Neural progenitor cell (in vitro differentiated cells): ENCODE measurements around the gene MYO1F. TPM values are rescaled to one million over a fixed set of nuclear protein-coding genes. Genes with fewer than 3 reads are reported as not detected.

Source experiments
- DNase-seq: peaks from one replicate; pipeline ENCODE4 v3.0.0-alpha.2; 2016; ENCODE audit warnings: low spot score
- H2AFZ ChIP-seq: fragments of 200-600 bp; sonication (generic); replicated peaks from 2 replicates; pipeline ENCODE4 v1.6.1; 2016; ENCODE audit warnings: antibody characterized with exemption
- H3F3A ChIP-seq: fragments of 200-600 bp; sonication (generic); 2 replicates; pipeline ENCODE4 v1.6.1; 2016; ENCODE audit warnings: antibody characterized with exemption, low read depth
- H3K27ac ChIP-seq: fragments of 200-600 bp; sonication (generic); 2 replicates; pipeline ENCODE4 v1.5.1; 2016; ENCODE audit warnings: mild to moderate bottlenecking
- H3K27me3 ChIP-seq: fragments of 200-600 bp; sonication (generic); 2 replicates; pipeline ENCODE4 v1.6.1; 2016; ENCODE audit warnings: mild to moderate bottlenecking, moderate library complexity
- H3K36me3 ChIP-seq: fragments of 200-600 bp; sonication (generic); 2 replicates; pipeline ENCODE4 v1.5.1; 2016
- H3K4me1 ChIP-seq: fragments of 200-600 bp; sonication (generic); 2 replicates; pipeline ENCODE4 v1.6.1; 2016; ENCODE audit warnings: mixed run types
- H3K4me2 ChIP-seq: fragments of 200-600 bp; sonication (generic); 2 replicates; pipeline ENCODE4 v1.6.1; 2016
- H3K4me3 ChIP-seq: fragments of 200-600 bp; sonication (generic); 2 replicates; pipeline ENCODE4 v1.5.1; 2016
- H3K79me2 ChIP-seq: fragments of 200-600 bp; sonication (generic); 2 replicates; pipeline ENCODE4 v1.6.1; 2016; ENCODE audit warnings: low read depth
- H3K9ac ChIP-seq: fragments of 200-600 bp; sonication (generic); 2 replicates; pipeline ENCODE4 v1.6.1; 2016
- H3K9me3 ChIP-seq: fragments of 200-600 bp; sonication (generic); 2 replicates; pipeline ENCODE4 v1.5.1; 2016; ENCODE audit warnings: low read depth
- H4K20me1 ChIP-seq: fragments of 200-600 bp; sonication (generic); 2 replicates; pipeline ENCODE4 v1.6.1; 2016; ENCODE audit warnings: low read depth
- H3K27ac Mint-ChIP-seq: 3 replicates; pipeline ENCODE4 v1.8.0; 2021; ENCODE audit warnings: mixed read lengths
- H3K27me3 Mint-ChIP-seq: 2 replicates; pipeline ENCODE4 v1.8.0; 2022; ENCODE audit warnings: low read depth, mild to moderate bottlenecking, inconsistent platforms, moderate library complexity, mixed read lengths; ENCODE audit not compliant: insufficient read depth
- H3K36me3 Mint-ChIP-seq: 3 replicates; pipeline ENCODE4 v1.8.0; 2021; ENCODE audit warnings: mixed read lengths
- H3K4me1 Mint-ChIP-seq: 3 replicates; pipeline ENCODE4 v1.8.0; 2021; ENCODE audit warnings: mixed read lengths
- H3K4me3 Mint-ChIP-seq: 3 replicates; pipeline ENCODE4 v1.8.0; 2021; ENCODE audit warnings: mild to moderate bottlenecking, moderate library complexity, mixed read lengths
- H3K9me3 Mint-ChIP-seq: 3 replicates; pipeline ENCODE4 v1.8.0; 2020; ENCODE audit warnings: mixed read lengths
- EZH2 ChIP-seq: fragments of 200-600 bp; sonication (generic); IDR thresholded peaks from 2 replicates; pipeline ENCODE4 v1.6.1; 2017; ENCODE audit warnings: antibody characterized with exemption, mild to moderate bottlenecking, moderate library complexity
- EZH2phosphoT487 ChIP-seq: fragments of 200-600 bp; sonication (generic); IDR thresholded peaks from 2 replicates; pipeline ENCODE4 v1.6.1; 2017; ENCODE audit warnings: antibody characterized with exemption
- total RNA-seq: library from RNA; depleted of rRNA; stranded (reverse); fragments of >200 nt; gene quantifications from 2 replicates; pipeline ENCODE4 v1.2.3, GENCODE V29; 2015; ENCODE audit warnings: low replicate concordance
- TF ChIP-seq, protein P1 (sequence below): fragments of 200-600 bp; sonication (generic); IDR thresholded peaks from 2 replicates; pipeline ENCODE4 v1.5.1; 2017; ENCODE audit warnings: antibody characterized with exemption, mild to moderate bottlenecking

MYO1F gene
- total RNA-seq, 1 donor from 2014 or later = 0.15 TPM

DNA sequence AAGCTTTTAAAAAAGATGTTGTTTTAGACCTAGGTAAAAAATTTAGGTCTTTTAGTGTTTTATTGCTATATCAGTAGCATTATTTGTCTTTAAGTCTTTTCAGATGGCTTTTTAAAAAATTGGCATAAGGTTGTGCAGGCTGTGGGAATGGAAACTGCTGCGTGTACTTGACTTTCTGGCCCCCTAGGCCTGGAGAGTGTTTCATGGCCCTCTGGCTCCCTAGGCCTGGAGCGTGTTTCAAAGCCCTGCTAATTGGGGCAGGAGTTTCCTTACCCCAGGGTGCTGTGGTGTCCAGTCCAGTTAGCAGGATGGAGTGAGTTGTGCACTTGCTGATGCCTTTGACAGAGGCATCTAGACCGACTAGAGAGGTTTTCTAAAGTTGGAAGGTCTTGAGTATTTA, 98.6 kb downstream of the MYO1F start:
- Histone ChIP-seq H2AFZ (no peak overlapping the region), H3K27me3 (no peaks in the 10 kb centered on the region), H3F3A (peaks cover 15% of the 10 kb centered on the region), H3K9ac (no peak overlapping the region), H3K27ac (no peak overlapping the region), H3K79me2 (peaks cover 100% of the 10 kb centered on the region), H3K4me2 (no peak overlapping the region), H4K20me1 (peaks cover 99% of the 10 kb centered on the region), H3K4me1 (no peaks in the 10 kb centered on the region), H3K9me3 (no peaks in the 10 kb centered on the region), H3K36me3 (peaks cover 9% of the 10 kb centered on the region), H3K4me3 (no peak overlapping the region)
- Mint-ChIP-seq H3K4me3 (no peak overlapping the region), H3K4me1 (peaks cover 24% of the 10 kb centered on the region), H3K9me3 (no peaks in the 10 kb centered on the region), H3K27ac (peak overlapping the region; percentile 7), H3K36me3 (peaks cover 48% of the 10 kb centered on the region), H3K27me3 (peaks cover 2% of the 10 kb centered on the region)
- TF ChIP-seq EZH2phosphoT487 = no peak
- no peak for TF ChIP-seq EZH2
- TF ChIP-seq, protein P1, sequence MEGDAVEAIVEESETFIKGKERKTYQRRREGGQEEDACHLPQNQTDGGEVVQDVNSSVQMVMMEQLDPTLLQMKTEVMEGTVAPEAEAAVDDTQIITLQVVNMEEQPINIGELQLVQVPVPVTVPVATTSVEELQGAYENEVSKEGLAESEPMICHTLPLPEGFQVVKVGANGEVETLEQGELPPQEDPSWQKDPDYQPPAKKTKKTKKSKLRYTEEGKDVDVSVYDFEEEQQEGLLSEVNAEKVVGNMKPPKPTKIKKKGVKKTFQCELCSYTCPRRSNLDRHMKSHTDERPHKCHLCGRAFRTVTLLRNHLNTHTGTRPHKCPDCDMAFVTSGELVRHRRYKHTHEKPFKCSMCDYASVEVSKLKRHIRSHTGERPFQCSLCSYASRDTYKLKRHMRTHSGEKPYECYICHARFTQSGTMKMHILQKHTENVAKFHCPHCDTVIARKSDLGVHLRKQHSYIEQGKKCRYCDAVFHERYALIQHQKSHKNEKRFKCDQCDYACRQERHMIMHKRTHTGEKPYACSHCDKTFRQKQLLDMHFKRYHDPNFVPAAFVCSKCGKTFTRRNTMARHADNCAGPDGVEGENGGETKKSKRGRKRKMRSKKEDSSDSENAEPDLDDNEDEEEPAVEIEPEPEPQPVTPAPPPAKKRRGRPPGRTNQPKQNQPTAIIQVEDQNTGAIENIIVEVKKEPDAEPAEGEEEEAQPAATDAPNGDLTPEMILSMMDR = no peak
- no peak for DNase-seq

DNA sequence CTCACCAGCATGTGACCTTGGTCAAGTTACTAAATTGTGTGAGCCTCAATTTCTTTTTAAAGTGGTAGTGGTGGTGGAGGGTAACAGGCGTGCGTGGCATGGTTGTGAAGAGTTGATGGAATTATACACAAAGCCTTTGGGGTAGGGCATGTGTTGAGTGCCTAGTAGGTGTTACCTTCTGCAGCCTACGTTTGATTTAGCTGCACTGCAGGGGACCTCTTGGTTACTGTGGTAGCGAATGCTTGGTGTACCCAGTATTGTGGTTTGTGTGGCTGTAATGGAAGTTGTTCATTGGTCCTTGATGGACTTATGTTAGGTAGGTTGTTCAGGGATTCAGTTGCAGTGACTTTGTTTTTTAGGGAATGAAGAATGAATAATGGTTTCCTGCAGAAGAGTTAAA, 99.4 kb downstream of the MYO1F start:
- H3F3A ChIP-seq = peaks cover 10% of the 10 kb centered on the region
- H3K4me3 Mint-ChIP-seq = no peak overlapping the region
- H3K9me3 ChIP-seq = no peaks in the 10 kb centered on the region
- peak overlapping the region; percentile 88 for H3K27ac Mint-ChIP-seq
- no peaks in the 10 kb centered on the region for H3K9me3 Mint-ChIP-seq
- DNase-seq = no peak
- no peak overlapping the region for H3K9ac ChIP-seq
- H3K27me3 Mint-ChIP-seq = peaks cover 2% of the 10 kb centered on the region
- TF ChIP-seq EZH2 (no peak), EZH2phosphoT487 (no peak)
- TF ChIP-seq, protein P1 = no peak
- peaks cover 100% of the 10 kb centered on the region for H3K79me2 ChIP-seq
- peaks cover 24% of the 10 kb centered on the region for H3K4me1 Mint-ChIP-seq
- H3K36me3 Mint-ChIP-seq = peaks cover 43% of the 10 kb centered on the region
- no peak overlapping the region for H3K4me2 ChIP-seq
- H3K27ac ChIP-seq = no peak overlapping the region
- H3K4me3 ChIP-seq = no peak overlapping the region
- no peak overlapping the region for H2AFZ ChIP-seq
- no peaks in the 10 kb centered on the region for H3K4me1 ChIP-seq
- no peaks in the 10 kb centered on the region for H3K27me3 ChIP-seq
- H4K20me1 ChIP-seq = peaks cover 97% of the 10 kb centered on the region
- H3K36me3 ChIP-seq = peaks cover 11% of the 10 kb centered on the region

DNA sequence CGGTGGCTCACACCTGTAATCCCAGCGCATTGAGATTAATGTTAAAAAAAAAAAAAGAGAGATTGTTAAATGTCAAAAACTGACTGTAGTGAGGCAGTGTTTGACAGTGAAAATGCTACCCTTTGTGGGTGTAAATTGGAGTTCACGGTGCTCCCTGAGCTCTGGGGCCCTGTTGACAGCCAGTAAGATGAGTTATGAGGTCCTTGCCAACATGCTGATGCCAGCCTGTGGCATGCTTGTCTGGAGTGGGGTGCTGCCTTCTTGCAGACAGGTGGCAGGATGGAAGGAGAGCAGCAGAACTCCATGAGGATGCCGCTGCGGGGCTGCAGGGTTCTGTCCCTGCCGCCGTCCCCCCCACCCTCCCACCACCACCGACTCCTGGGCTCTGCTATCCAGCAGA, 100.7 kb downstream of the MYO1F start:
- Histone ChIP-seq H3K79me2 (peaks cover 99% of the 10 kb centered on the region), H3K27me3 (no peaks in the 10 kb centered on the region), H4K20me1 (peaks cover 98% of the 10 kb centered on the region), H3K4me1 (no peaks in the 10 kb centered on the region), H3K4me3 (no peak overlapping the region), H3K9ac (no peak overlapping the region), H3K36me3 (peaks cover 17% of the 10 kb centered on the region), H3K4me2 (no peak overlapping the region), H3K9me3 (no peaks in the 10 kb centered on the region), H2AFZ (no peak overlapping the region), H3F3A (peaks cover 10% of the 10 kb centered on the region), H3K27ac (no peak overlapping the region)
- H3K4me3 Mint-ChIP-seq = no peak overlapping the region
- peaks cover 2% of the 10 kb centered on the region for H3K27me3 Mint-ChIP-seq
- no peak for DNase-seq
- TF ChIP-seq EZH2phosphoT487 (no peak), EZH2 (no peak)
- TF ChIP-seq, protein P1 = no peak
- H3K27ac Mint-ChIP-seq = no peak overlapping the region
- no peaks in the 10 kb centered on the region for H3K9me3 Mint-ChIP-seq
- peaks cover 24% of the 10 kb centered on the region for H3K4me1 Mint-ChIP-seq
- peaks cover 45% of the 10 kb centered on the region for H3K36me3 Mint-ChIP-seq
